ENCODE data around the gene GPR55.

GRCh38 chr2:230919681-230920080, 5.4 kb downstream of the GPR55 start:
- TF ChIP-seq CTCF (IDR thresholded peaks at IDR 0.05; ENCODE audit: poor library complexity, severe bottlenecking) (no peak), REST (IDR thresholded peaks at IDR 0.05; ENCODE audit: borderline replicate concordance) (no peak), RAD21 (conservative IDR thresholded peaks at IDR 0.05) (no peak), EZH2 (IDR thresholded peaks at IDR 0.05; ENCODE audit: borderline replicate concordance, insufficient read depth, low read length, poor library complexity, severe bottlenecking) (no peak), TAF1 (IDR thresholded peaks at IDR 0.05; ENCODE audit: low read depth) (no peak), EP300 (conservative IDR thresholded peaks at IDR 0.05; ENCODE audit: poor library complexity, severe bottlenecking) (no peak)

Measured in neural cell (in vitro differentiated cells).